Measurements from ENCODE around the gene CTR9.

The CTR9 gene

GRCh38 chr11:10752486-10752885 lies 1.4 kb downstream of the CTR9 start:
- Histone ChIP-seq H3K27me3 (ENCODE audit: low read depth, low read length) (no peaks in the 10 kb centered on the region), H3K9ac (ENCODE audit: low read length) (0 out of 2 replicates have a peak overlapping the region, but pooled peaks have one; percentile 77), H3K4me2 (ENCODE audit: low read length) (peak overlapping the region; percentile 95), H4K20me1 (ENCODE audit: insufficient read depth, low read length) (no peaks in the 10 kb centered on the region), H3K4me3 (ENCODE audit: low read length) (peak overlapping the region; percentile 96), H3K27ac (ENCODE audit: low read length) (no peak overlapping the region), H3K79me2 (ENCODE audit: low read length) (peaks cover 14% of the 10 kb centered on the region), H3K36me3 (replicated peaks; ENCODE audit: low read depth, low read length) (peaks cover 19% of the 10 kb centered on the region), H2AFZ (ENCODE audit: low read depth, low read length) (no peak overlapping the region), H3K4me1 (ENCODE audit: low read length) (peaks cover 7% of the 10 kb centered on the region), H3K9me3 (ENCODE audit: insufficient read depth, low read length) (no peaks in the 10 kb centered on the region)
- TF ChIP-seq EZH2phosphoT487 (IDR thresholded peaks at IDR 0.05; ENCODE audit: low read depth) (no peak), CTCF (IDR thresholded peaks at IDR 0.05; ENCODE audit: low read depth, low read length) (no peak)

GRCh38 chr11:10758957-10759356 lies 7.9 kb downstream of the CTR9 start:
- Histone ChIP-seq H4K20me1 (ENCODE audit: insufficient read depth, low read length) (peaks cover 6% of the 10 kb centered on the region), H3K27ac (ENCODE audit: low read length) (no peak overlapping the region), H2AFZ (ENCODE audit: low read depth, low read length) (no peak overlapping the region), H3K27me3 (ENCODE audit: low read depth, low read length) (no peaks in the 10 kb centered on the region), H3K9ac (ENCODE audit: low read length) (no peak overlapping the region), H3K79me2 (ENCODE audit: low read length) (no peaks in the 10 kb centered on the region), H3K9me3 (ENCODE audit: insufficient read depth, low read length) (no peaks in the 10 kb centered on the region), H3K36me3 (replicated peaks; ENCODE audit: low read depth, low read length) (peaks cover 54% of the 10 kb centered on the region), H3K4me3 (ENCODE audit: low read length) (no peak overlapping the region), H3K4me2 (ENCODE audit: low read length) (no peak overlapping the region), H3K4me1 (ENCODE audit: low read length) (peaks cover 24% of the 10 kb centered on the region)
- TF ChIP-seq CTCF (IDR thresholded peaks at IDR 0.05; ENCODE audit: low read depth, low read length) (peak; percentile 36), EZH2phosphoT487 (IDR thresholded peaks at IDR 0.05; ENCODE audit: low read depth) (no peak)

GRCh38 chr11:10761085-10761698 lies 10.1 kb downstream of the CTR9 start:
- Histone ChIP-seq H3K27ac (ENCODE audit: low read length) (no peak overlapping the region), H3K36me3 (replicated peaks; ENCODE audit: low read depth, low read length) (peaks cover 58% of the 10 kb centered on the region)

GRCh38 chr11:10762185-10762584 lies 11.1 kb downstream of the CTR9 start:
- H3K4me1 ChIP-seq (ENCODE audit: low read length) = peaks cover 32% of the 10 kb centered on the region
- peak overlapping the region; percentile 40 for H3K4me2 ChIP-seq (ENCODE audit: low read length)
- H4K20me1 ChIP-seq (ENCODE audit: insufficient read depth, low read length) = peaks cover 6% of the 10 kb centered on the region
- no peak overlapping the region; the same call in 1 of the 2 replicates for H3K27ac ChIP-seq (ENCODE audit: low read length)
- TF ChIP-seq CTCF (IDR thresholded peaks at IDR 0.05; ENCODE audit: low read depth, low read length) = no peak
- TF ChIP-seq EZH2phosphoT487 (IDR thresholded peaks at IDR 0.05; ENCODE audit: low read depth) = no peak
- H2AFZ ChIP-seq (ENCODE audit: low read depth, low read length) = no peak overlapping the region
- no peaks in the 10 kb centered on the region for H3K27me3 ChIP-seq (ENCODE audit: low read depth, low read length)
- H3K9me3 ChIP-seq (ENCODE audit: insufficient read depth, low read length) = no peaks in the 10 kb centered on the region
- H3K36me3 ChIP-seq (replicated peaks; ENCODE audit: low read depth, low read length) = peaks cover 62% of the 10 kb centered on the region
- no peaks in the 10 kb centered on the region for H3K79me2 ChIP-seq (ENCODE audit: low read length)
- peak overlapping the region; percentile 4; the same call in 1 of the 2 replicates for H3K4me3 ChIP-seq (ENCODE audit: low read length)
- H3K9ac ChIP-seq (ENCODE audit: low read length) = no peak overlapping the region

More at GRCh38 chr11:10761085-10761698, 10.1 kb downstream of the CTR9 start:
- Histone ChIP-seq H2AFZ (ENCODE audit: low read depth, low read length) (no peak overlapping the region), H3K79me2 (ENCODE audit: low read length) (no peaks in the 10 kb centered on the region), H4K20me1 (ENCODE audit: insufficient read depth, low read length) (peaks cover 6% of the 10 kb centered on the region), H3K4me1 (ENCODE audit: low read length) (peaks cover 32% of the 10 kb centered on the region), H3K4me3 (ENCODE audit: low read length) (no peak overlapping the region), H3K4me2 (ENCODE audit: low read length) (no peak overlapping the region), H3K9ac (ENCODE audit: low read length) (no peak overlapping the region), H3K9me3 (ENCODE audit: insufficient read depth, low read length) (no peaks in the 10 kb centered on the region), H3K27me3 (ENCODE audit: low read depth, low read length) (no peaks in the 10 kb centered on the region)
- TF ChIP-seq CTCF (IDR thresholded peaks at IDR 0.05; ENCODE audit: low read depth, low read length) = no peak
- no peak for TF ChIP-seq EZH2phosphoT487 (IDR thresholded peaks at IDR 0.05; ENCODE audit: low read depth)

Data from OCI-LY3 (cell line).